ENCODE results near the gene LRRK1.

LRRK1 gene

GRCh38 chr15:101008158-101009139, 89.3 kb downstream of the LRRK1 start:
- FAIRE-seq = no peak

GRCh38 chr15:101009176-101009575, 90.0 kb downstream of the LRRK1 start:
- FAIRE-seq = no peak

- FAIRE-seq = no peak
These were observed 91.6 kb downstream of the LRRK1 start for GRCh38 chr15:101010781-101011180.

- FAIRE-seq = no peak
These were observed 93.4 kb downstream of the LRRK1 start for GRCh38 chr15:101012326-101013200.

GRCh38 chr15:101013201-101013550, 94.0 kb downstream of the LRRK1 start:
- no peak for FAIRE-seq

GRCh38 chr15:101013769-101014675, 94.9 kb downstream of the LRRK1 start:
- FAIRE-seq = no peak

DNA sequence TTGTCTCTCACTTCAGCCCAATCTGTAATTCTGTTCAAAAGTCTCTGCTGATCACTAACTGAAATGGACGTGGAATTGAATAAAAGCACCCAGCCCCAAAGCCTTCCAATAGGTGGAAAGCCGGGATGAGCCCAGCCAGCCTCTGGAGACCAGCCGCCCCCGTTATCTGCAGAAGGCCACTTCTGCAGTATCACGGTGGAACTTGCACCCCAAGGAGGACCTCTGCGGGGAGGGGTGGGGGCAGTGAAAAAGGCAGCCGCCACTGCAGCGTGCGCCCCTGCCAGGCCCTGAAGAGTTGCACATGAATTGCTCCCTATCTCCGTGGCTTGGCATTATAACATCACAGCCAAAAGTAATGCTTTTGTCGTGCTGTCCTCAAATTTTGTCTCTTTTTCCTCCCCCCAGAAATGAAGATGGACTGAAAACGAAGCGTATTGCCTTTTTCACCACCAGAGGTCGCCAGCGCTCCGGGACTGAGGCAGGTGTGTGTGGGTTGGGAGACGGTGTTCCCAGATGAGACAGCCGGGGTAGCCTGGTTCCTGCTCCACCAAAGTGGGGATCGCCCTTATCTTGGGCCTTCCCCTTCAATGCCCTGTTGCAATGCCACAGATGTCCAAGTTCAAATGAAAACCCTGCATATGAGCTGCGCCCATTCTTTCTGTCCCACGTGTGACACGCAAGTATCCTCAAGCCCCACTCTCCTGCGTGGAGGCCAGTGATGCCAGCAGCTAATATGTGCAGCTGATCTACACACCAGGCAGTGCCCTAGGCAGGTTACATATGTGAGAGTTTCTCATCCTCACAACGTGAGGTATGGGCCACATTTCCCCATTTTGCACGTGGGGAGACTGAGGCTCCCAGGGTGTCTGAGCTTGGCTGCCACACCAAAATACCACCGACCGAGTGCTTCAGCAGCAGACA, 96.0 kb downstream of the LRRK1 start:
- no peak for FAIRE-seq

DNA sequence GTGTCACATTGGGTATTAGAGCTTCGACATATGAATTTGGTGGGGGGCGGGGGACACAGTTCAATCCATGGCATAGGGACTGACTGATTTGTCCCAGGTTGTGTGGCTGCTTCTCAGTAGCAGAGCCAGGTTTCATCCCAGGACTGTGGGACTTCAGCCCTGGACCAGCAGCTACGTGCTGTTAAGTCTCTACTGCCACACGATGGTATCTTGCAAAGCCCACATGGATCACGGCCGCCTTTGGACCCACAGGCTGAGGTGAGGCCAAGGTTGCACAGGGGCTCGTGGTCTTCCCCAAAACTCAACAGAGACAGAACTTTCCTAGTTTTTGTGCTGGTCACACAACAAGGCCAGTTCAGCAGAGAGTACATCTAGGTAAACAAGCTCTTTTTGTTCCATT, 97.4 kb downstream of the LRRK1 start:
- no peak for FAIRE-seq

- FAIRE-seq = no peak
These were observed 98.1 kb downstream of the LRRK1 start for GRCh38 chr15:101017093-101017754.

- no peak for FAIRE-seq
These were observed 98.9 kb downstream of the LRRK1 start for GRCh38 chr15:101018016-101018415.

- FAIRE-seq = no peak
These were observed 99.3 kb downstream of the LRRK1 start for GRCh38 chr15:101018450-101018849.

GRCh38 chr15:101019366-101019896, 100.3 kb downstream of the LRRK1 start:
- FAIRE-seq = no peak

DNA sequence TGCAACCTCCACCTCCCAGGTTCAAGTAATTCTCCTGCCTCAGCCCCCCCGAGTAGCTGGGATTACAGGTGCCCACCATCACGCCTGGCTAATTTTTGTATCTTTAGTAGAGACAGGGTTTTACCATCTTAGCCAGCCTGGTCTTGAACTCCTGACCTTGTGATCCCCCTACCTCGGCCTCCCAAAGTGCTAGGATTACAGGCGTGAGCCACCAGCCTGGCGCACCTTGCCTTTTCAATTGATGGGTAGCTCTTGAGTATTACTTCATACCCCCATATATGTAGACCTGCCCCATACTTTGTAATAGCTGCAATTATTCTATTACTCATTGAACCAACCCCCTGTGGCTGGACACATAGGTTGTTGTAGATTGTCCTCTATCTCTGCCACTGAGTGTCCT, 101.3 kb downstream of the LRRK1 start:
- no peak for FAIRE-seq

GRCh38 chr15:101020945-101021344, 101.8 kb downstream of the LRRK1 start:
- FAIRE-seq = no peak

- no peak for FAIRE-seq
These were observed 103.1 kb downstream of the LRRK1 start for GRCh38 chr15:101022306-101022705.

GRCh38 chr15:101022876-101023275, 103.7 kb downstream of the LRRK1 start:
- no peak for FAIRE-seq

DNA sequence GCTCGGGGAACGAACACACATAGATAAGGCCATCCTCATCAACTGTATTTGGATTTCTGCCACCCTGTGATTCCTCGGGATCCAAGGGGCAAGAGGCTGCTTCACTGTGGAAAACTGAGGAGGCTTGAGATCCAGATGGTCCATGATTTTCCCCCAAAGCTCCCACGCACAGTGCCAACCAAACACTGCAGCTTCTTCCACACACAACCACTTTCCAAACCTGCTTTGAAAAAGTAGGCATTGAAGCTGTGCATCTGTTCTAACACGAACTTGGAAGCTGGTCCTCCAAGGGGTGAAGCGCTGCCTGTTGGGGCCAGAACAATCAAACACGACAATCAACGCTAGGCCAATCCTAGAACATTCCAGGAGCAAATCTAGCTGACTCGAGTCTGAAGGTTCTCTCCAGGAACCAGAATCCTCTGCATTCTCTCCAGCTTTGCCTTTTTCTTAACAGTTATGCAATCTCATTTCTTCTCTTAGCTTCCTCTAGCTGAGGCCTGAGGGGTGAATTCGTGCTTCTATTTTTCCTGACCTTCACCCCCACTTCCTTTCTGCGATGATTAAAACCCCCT, 104.4 kb downstream of the LRRK1 start:
- FAIRE-seq = no peak

DNA sequence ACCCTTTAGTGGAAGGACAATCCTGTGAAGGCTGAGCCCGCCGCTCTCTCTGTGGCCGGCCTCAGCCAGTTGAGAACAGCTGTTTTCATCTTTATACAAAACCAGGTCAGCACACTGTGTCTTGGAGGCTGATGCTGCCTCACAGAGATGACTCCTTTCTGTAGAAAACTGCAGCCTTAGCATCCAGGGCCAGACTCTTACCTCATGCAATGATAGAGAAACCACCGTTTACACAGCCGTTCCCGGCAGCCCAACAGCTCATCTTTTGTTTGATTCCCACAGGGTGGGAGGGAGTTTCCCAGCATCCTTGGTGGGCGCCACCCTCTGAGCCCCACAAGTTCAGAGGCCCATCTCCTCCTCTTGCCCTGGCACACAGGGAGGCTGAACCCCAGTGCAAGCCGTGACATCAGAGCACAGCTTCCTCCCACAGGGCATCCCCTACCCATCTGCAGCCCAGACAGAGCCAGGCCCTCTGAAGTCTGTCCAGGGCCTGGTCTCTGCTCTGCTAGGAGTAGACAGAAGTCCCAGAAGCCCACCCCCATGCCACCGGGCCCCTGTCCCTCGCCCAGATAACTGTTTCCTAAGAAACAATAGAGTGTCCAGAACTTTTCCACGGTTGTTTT, 105.0 kb downstream of the LRRK1 start:
- FAIRE-seq = no peak

- no peak for FAIRE-seq
These were observed 105.7 kb downstream of the LRRK1 start for GRCh38 chr15:101024706-101025500.

All from colon (tissue), 2 donors.